ENCODE measurements around the gene BAIAP3.

Gene BAIAP3

GRCh38 chr16:1306334-1306733 is 27.1 kb upstream of the BAIAP3 start:
- no peaks in the 10 kb centered on the region; the same call in 1 of the 2 replicates for H3K36me3 ChIP-seq
- no peak overlapping the region for H3K4me3 ChIP-seq (ENCODE audit: low read depth, low read length)
- H3K4me1 ChIP-seq: no peaks in the 10 kb centered on the region
- peaks cover 9% of the 10 kb centered on the region for H3K27me3 ChIP-seq
- no peak for DNase-seq
- H3K9me3 ChIP-seq: no peaks in the 10 kb centered on the region
- no peak for TF ChIP-seq CTCF (IDR thresholded peaks at IDR 0.05; ENCODE audit: low read depth, low read length)

DNA sequence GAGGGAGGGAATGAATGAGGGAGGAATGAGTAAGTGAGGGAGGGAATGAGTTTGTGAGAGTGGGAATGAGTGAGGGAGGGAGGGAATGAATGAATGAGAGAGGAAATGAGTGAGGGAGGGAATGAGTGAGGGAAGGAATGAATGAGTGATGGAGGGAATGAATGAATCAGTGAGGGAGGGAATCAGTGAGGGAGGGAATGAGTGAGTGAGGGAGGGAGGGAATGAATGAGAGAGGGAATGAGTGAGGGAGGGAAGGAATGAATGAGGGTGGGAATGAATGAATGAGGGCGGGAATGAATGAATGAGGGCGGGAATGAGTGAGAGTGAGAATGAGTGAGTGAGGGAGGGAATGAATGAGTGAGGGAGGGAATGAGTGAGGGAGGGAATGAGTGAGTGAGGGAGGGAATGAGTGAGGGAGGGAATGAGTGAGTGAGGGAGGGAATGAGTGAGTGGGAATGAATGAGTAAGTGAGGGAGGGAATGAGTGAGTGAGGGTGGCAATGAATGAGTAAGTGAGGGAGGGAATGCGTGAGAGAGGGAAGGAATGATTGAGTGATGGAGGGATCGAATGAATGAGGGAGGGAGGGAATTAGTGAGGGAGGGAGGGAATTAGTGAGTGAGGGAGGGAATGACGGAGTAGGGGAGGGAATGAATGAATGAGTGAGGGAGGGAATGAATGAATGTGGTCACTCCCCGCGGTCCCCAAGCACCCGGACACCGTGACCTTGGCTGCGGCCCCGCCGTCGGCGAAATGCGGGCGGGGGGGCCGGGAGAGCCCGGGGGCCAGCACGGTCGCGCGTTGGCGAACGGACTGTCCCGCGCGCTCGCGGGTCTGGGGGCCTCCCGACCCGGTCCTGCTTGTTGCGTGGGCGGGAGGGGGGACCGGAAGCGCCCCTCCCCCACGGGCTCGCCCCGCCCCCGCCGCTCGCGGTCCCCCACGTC is 25.1 kb upstream of the BAIAP3 start:
- H3K4me3 ChIP-seq (ENCODE audit: low read depth, low read length): peak overlapping the region; percentile 72
- DNase-seq: no peak
- no peaks in the 10 kb centered on the region for H3K4me1 ChIP-seq
- H3K27me3 ChIP-seq: no peaks in the 10 kb centered on the region; the same call in none of the 2 replicates
- H3K9me3 ChIP-seq: no peaks in the 10 kb centered on the region
- no peak for TF ChIP-seq CTCF (IDR thresholded peaks at IDR 0.05; ENCODE audit: low read depth, low read length)
- H3K36me3 ChIP-seq: peaks cover 12% of the 10 kb centered on the region

DNA sequence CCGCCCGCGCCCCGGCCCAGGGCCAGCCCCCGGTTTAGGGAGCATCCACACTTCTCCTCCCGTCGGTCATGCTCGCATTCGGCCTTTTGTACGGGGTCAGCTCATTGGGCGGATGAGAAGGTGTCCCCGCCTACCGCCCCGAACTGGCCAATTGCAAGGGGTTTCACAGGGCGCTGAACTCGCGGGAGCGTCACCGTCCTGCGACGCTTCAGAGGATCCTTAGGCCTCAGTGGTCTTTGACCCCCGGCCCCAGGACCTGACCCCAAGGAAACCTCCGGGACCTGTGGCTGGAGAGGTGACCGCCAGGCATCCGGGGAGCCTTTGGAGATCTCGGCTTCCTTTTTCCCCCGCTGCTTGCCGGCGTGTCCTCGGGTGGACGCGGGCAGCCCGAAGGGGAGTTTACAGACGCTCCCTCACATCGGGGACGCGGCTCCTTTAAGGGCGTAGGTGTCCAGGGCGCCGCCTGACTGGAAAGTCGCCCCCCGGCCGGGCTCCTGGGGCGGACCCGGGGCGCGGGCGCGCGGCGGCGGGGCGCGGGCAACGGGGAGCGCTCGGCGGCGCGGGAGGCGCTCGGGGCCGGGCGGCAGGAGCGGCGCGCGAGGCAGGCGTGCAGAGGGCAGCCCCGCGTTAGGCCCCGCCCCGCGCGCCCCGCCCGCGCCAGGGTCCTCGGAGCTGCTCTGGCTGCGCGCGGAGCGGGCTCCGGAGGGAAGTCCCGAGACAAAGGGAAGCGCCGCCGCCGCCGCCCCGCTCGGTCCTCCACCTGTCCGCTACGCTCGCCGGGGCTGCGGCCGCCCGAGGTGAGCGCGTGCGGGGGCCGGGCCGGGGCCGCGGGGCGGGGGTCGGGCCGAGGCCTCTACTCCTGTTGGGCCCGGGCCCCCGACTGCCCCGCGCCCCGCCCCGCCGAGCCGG is 24.2 kb upstream of the BAIAP3 start, which contains the start of gene UBE2I:
UBE2I (plus strand) TSS at position 660 of the 909 bp plus-strand sequence. CDS start 4,395 bp downstream, outside the sequence.
- H3K9me3 ChIP-seq: no peaks in the 10 kb centered on the region
- peak; percentile 97 for DNase-seq
- peaks cover 20% of the 10 kb centered on the region for H3K36me3 ChIP-seq
- TF ChIP-seq CTCF (IDR thresholded peaks at IDR 0.05; ENCODE audit: low read depth, low read length): no peak
- peak within 1 kb of the TSS; percentile 97 for H3K4me3 ChIP-seq (ENCODE audit: low read depth, low read length)
- no peaks in the 10 kb centered on the region; the same call in 1 of the 2 replicates for H3K27me3 ChIP-seq
- no peaks in the 10 kb centered on the region for H3K4me1 ChIP-seq

DNA sequence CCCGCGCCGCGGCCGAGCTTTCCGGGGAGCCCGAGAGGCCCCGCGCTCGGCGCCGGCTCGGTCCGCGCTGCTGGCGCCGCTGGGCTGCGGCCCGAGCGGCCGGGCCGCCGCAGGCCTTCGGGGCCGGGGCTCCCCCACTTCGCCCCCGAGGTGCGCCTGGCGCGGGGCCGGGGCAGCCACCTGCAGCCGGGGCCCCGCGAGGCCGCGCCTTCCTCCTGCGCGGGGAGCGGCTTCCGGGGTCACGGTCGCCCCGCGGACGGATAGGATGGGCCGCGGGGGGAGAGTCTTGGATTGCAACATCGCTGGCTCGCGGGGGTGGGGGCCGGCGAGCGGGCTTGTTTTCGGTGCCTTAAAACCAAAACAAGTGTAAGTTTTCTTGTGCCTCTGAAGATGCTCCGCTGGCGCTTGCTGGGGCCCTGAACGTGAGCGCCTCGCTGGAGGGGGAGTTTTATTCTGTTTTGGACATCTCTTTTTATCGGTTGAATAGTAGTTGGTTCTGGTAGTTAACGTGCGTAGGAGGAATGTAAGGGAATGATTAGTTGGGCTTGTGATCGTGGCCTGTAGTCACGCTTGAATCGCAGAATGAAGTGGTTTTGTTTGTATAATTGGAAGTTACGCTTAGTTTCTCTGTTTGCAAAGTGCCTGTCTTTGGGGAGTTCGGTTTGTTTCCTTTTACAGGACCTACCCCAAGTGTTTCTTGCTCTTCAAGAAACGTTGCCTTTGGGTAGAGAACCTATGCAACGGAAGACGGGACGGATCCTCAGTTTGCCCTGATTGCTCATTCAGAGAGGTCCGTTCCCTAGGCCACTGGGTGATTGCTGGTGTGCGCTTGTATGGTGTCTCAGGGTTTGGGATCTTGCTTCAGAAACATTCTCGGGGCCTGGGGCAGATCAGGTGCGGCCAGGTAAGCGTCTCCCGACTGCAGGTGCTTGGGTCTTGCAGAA is 23.3 kb upstream of the BAIAP3 start:
- peaks cover 29% of the 10 kb centered on the region for H3K36me3 ChIP-seq
- H3K4me3 ChIP-seq (ENCODE audit: low read depth, low read length): peak overlapping the region; percentile 97
- H3K4me1 ChIP-seq: no peaks in the 10 kb centered on the region
- no peaks in the 10 kb centered on the region for H3K27me3 ChIP-seq
- DNase-seq: no peak
- no peak for TF ChIP-seq CTCF (IDR thresholded peaks at IDR 0.05; ENCODE audit: low read depth, low read length)
- no peaks in the 10 kb centered on the region for H3K9me3 ChIP-seq

- Histone ChIP-seq H3K36me3 (peaks cover 36% of the 10 kb centered on the region), H3K27me3 (no peaks in the 10 kb centered on the region), H3K9me3 (no peaks in the 10 kb centered on the region), H3K4me3 (ENCODE audit: low read depth, low read length) (peak overlapping the region; percentile 97), H3K4me1 (no peaks in the 10 kb centered on the region)
- no peak for TF ChIP-seq CTCF (IDR thresholded peaks at IDR 0.05; ENCODE audit: low read depth, low read length)
- no peak for DNase-seq
Observed at GRCh38 chr16:1310832-1311200, 22.6 kb upstream of the BAIAP3 start.

All from BE2C (cell line).